GM18511 (cell line): ENCODE data around the gene DOCK3.
"Not testable (repeated sequence)": the region's sequence is repeated elsewhere in the genome, so short reads cannot be mapped to it uniquely, and the experiment has no call there.

Experiments
- ATAC-seq: cut with Tn5 transposase; IDR thresholded peaks from one replicate; pipeline ENCODE4 v1.9.1; 2021; ENCODE audit warnings: mild to moderate bottlenecking, moderate library complexity; ENCODE audit not compliant: unreplicated experiment

Gene DOCK3

GRCh38 chr3:50676031-50676705 is 1.4 kb downstream of the DOCK3 start:
- ATAC-seq: no peak

- ATAC-seq: no peak
These were observed 12.5 kb downstream of the DOCK3 start for GRCh38 chr3:50687127-50687751.

- no peak for ATAC-seq
These were observed 13.2 kb downstream of the DOCK3 start for GRCh38 chr3:50687916-50688315.

- ATAC-seq: not testable (repeated sequence)
These were observed 13.9 kb downstream of the DOCK3 start for GRCh38 chr3:50688602-50689001.

GRCh38 chr3:50689558-50689957 is 14.8 kb downstream of the DOCK3 start:
- ATAC-seq: no peak

GRCh38 chr3:50695031-50695430 is 20.3 kb downstream of the DOCK3 start:
- ATAC-seq: no peak

- ATAC-seq: no peak
These were observed 21.5 kb downstream of the DOCK3 start for GRCh38 chr3:50696276-50696675.

- ATAC-seq: no peak
These were observed 23.5 kb downstream of the DOCK3 start for GRCh38 chr3:50698269-50698668.

GRCh38 chr3:50708620-50709019 is 33.9 kb downstream of the DOCK3 start:
- no peak for ATAC-seq

- ATAC-seq: no peak
These were observed 40.2 kb downstream of the DOCK3 start for GRCh38 chr3:50714946-50715345.

- ATAC-seq: no peak
These were observed 50.1 kb downstream of the DOCK3 start for GRCh38 chr3:50724831-50725230.

- ATAC-seq: no peak
These were observed 60.3 kb downstream of the DOCK3 start for GRCh38 chr3:50734985-50735384.

- no peak for ATAC-seq
These were observed 62.6 kb downstream of the DOCK3 start for GRCh38 chr3:50737193-50737905.

- no peak for ATAC-seq
These were observed 63.3 kb downstream of the DOCK3 start for GRCh38 chr3:50737906-50738598.

- ATAC-seq: no peak
These were observed 68.9 kb downstream of the DOCK3 start for GRCh38 chr3:50743643-50744042.

GRCh38 chr3:50749822-50750221 is 75.1 kb downstream of the DOCK3 start:
- no peak for ATAC-seq

GRCh38 chr3:50759015-50759414 is 84.3 kb downstream of the DOCK3 start:
- no peak for ATAC-seq

- ATAC-seq: no peak
These were observed 103.0 kb downstream of the DOCK3 start for GRCh38 chr3:50777680-50778079.

- ATAC-seq: not testable (repeated sequence)
These were observed 107.0 kb downstream of the DOCK3 start for GRCh38 chr3:50781766-50782165.

GRCh38 chr3:50786631-50787030 is 111.9 kb downstream of the DOCK3 start:
- no peak for ATAC-seq

- ATAC-seq: not testable (repeated sequence)
These were observed 116.2 kb downstream of the DOCK3 start for GRCh38 chr3:50790894-50791293.
